Measurements from ENCODE around the gene ARSI.

ARSI gene

GRCh38 chr5:150271296-150271692 lies 31.4 kb downstream of the ARSI start:
- no peak for FAIRE-seq
- DNase-seq (ENCODE audit: low spot score), result no peak

- no peak for FAIRE-seq
- DNase-seq (ENCODE audit: low spot score), result no peak
These were observed 32.0 kb downstream of the ARSI start for GRCh38 chr5:150270541-150271295.

- no peak for FAIRE-seq
These were observed 35.8 kb downstream of the ARSI start for GRCh38 chr5:150266871-150267291.

GRCh38 chr5:150265870-150266383 lies 36.8 kb downstream of the ARSI start:
- FAIRE-seq, result no peak

More at GRCh38 chr5:150266871-150267291, 35.8 kb downstream of the ARSI start:
- DNase-seq (ENCODE audit: low spot score), result no peak

GRCh38 chr5:150264667-150265603 lies 37.8 kb downstream of the ARSI start:
- no peak for FAIRE-seq
- no peak for DNase-seq (ENCODE audit: low spot score)

More at GRCh38 chr5:150265870-150266383, 36.8 kb downstream of the ARSI start:
- DNase-seq (ENCODE audit: low spot score), result no peak

- DNase-seq (ENCODE audit: low spot score) (peak; percentile 95), FAIRE-seq (peak; percentile 97)
These were observed 38.7 kb downstream of the ARSI start for GRCh38 chr5:150263801-150264621.

- DNase-seq (ENCODE audit: low spot score) (no peak), FAIRE-seq (no peak)
These were observed 39.3 kb downstream of the ARSI start for GRCh38 chr5:150263375-150263775.

GRCh38 chr5:150262502-150262901 lies 40.2 kb downstream of the ARSI start:
- DNase-seq (ENCODE audit: low spot score), result no peak
- no peak for FAIRE-seq

GRCh38 chr5:150261231-150261630 lies 41.5 kb downstream of the ARSI start:
- FAIRE-seq, result no peak
- peak; percentile 34 for DNase-seq (ENCODE audit: low spot score)

GRCh38 chr5:150258130-150258529 lies 44.6 kb downstream of the ARSI start:
- DNase-seq (ENCODE audit: low spot score) (no peak), FAIRE-seq (no peak)

- FAIRE-seq, result no peak
These were observed 45.3 kb downstream of the ARSI start for GRCh38 chr5:150257424-150257823.

GRCh38 chr5:150256410-150257064 lies 46.2 kb downstream of the ARSI start:
- FAIRE-seq (no peak), DNase-seq (ENCODE audit: low spot score) (no peak)

More at GRCh38 chr5:150257424-150257823, 45.3 kb downstream of the ARSI start:
- no peak for DNase-seq (ENCODE audit: low spot score)

- DNase-seq (ENCODE audit: low spot score) (no peak), FAIRE-seq (no peak)
These were observed 46.9 kb downstream of the ARSI start for GRCh38 chr5:150255659-150256409.

- DNase-seq (ENCODE audit: low spot score) (no peak), FAIRE-seq (no peak)
These were observed 47.9 kb downstream of the ARSI start for GRCh38 chr5:150254774-150255173.

- FAIRE-seq (no peak), DNase-seq (ENCODE audit: low spot score) (no peak)
These were observed 48.3 kb downstream of the ARSI start for GRCh38 chr5:150254363-150254762.

- no peak for DNase-seq (ENCODE audit: low spot score)
- no peak for FAIRE-seq
These were observed 49.1 kb downstream of the ARSI start for GRCh38 chr5:150253416-150254208.

- DNase-seq (ENCODE audit: low spot score) (no peak), FAIRE-seq (no peak)
These were observed 50.2 kb downstream of the ARSI start for GRCh38 chr5:150252489-150252888.

- FAIRE-seq, result no peak
- no peak for DNase-seq (ENCODE audit: low spot score)
These were observed 51.2 kb downstream of the ARSI start for GRCh38 chr5:150251504-150251903.

GRCh38 chr5:150249744-150250143 lies 53.0 kb downstream of the ARSI start:
- FAIRE-seq (no peak), DNase-seq (ENCODE audit: low spot score) (no peak)
